Erythroblast (primary cell): Measurements from ENCODE around the gene BCL2.

Source experiments
- GATA1 ChIP-seq: IDR thresholded peaks from 2 replicates; pipeline ENCODE4 v1.6.1; 2011; ENCODE audit warnings: low read depth, mild to moderate bottlenecking, control low read depth, low read length, moderate library complexity
- POLR2A ChIP-seq: IDR thresholded peaks from 2 replicates; pipeline ENCODE4 v1.6.1; 2011; ENCODE audit warnings: mild to moderate bottlenecking, low read length

- TF ChIP-seq POLR2A (no peak), GATA1 (no peak)
Observed at GRCh38 chr18:63113899-63114565, 205.5 kb downstream of the BCL2 start.
